Thoracic aorta (tissue), 2 donors: Measurements from ENCODE around the gene PLEKHO2. TPM values are rescaled to one million over a fixed set of nuclear protein-coding genes. Genes with fewer than 3 reads are reported as not detected.

ENCODE experiments used
- ATAC-seq: fragments of 150-250 bp; one replicate; pipeline ENCODE4 v1.8.0; 2017; ENCODE audit warnings: low read depth; ENCODE audit not compliant: insufficient number of reproducible peaks, low FRiP score
- DNase-seq: peaks from one replicate; pipeline ENCODE4 v3.0.0-alpha.2; 2020; ENCODE audit warnings: low spot score
- H3K27ac ChIP-seq, 2 donors: fragments of 200-600 bp; sonication (generic); 1 replicate in 1 of 2; 2 replicates in 1 of 2; pipeline ENCODE4 v1.5.1; 2016; ENCODE audit warnings: mild to moderate bottlenecking in 2 of 2, moderate library complexity in 2 of 2
- H3K27me3 ChIP-seq: fragments of 200-600 bp; sonication (generic); replicated peaks from 2 replicates; pipeline ENCODE4 v1.6.0; 2016; ENCODE audit warnings: mild to moderate bottlenecking; ENCODE audit not compliant: insufficient read depth
- H3K36me3 ChIP-seq: fragments of 200-600 bp; sonication (generic); one replicate; pipeline ENCODE4 v1.5.1; 2016
- H3K4me1 ChIP-seq, 2 donors: fragments of 200-600 bp; sonication (generic); 1 replicate in 1 of 2; 2 replicates in 1 of 2; pipeline versions ENCODE4 v1.5.1 to v1.6.0; 2016; ENCODE audit warnings: low read depth in 2 of 2, mild to moderate bottlenecking in 1 of 2; ENCODE audit not compliant: control insufficient read depth in 1 of 2
- H3K4me3 ChIP-seq: fragments of 200-600 bp; sonication (generic); 2 replicates; pipeline ENCODE4 v1.5.1; 2016; ENCODE audit warnings: mild to moderate bottlenecking
- H3K9me3 ChIP-seq: fragments of 200-600 bp; sonication (generic); 2 replicates; pipeline ENCODE4 v1.5.1; 2016
- total RNA-seq, 2 donors: library from RNA; depleted of rRNA; stranded (reverse); fragments of >200 nt; gene quantifications; one replicate each; pipeline versions ENCODE4 v1.1.0 to v1.2.3, GENCODE V29; 2016
- TF ChIP-seq, protein P1 (sequence below): fragments of 200-600 bp; sonication (generic); IDR thresholded peaks from one replicate; pipeline ENCODE4 v1.5.1; 2019; ENCODE audit warnings: antibody characterized with exemption

Gene PLEKHO2
- total RNA-seq, 2 donors from 2014 or later, result 50.0 to 53.8 TPM

DNA sequence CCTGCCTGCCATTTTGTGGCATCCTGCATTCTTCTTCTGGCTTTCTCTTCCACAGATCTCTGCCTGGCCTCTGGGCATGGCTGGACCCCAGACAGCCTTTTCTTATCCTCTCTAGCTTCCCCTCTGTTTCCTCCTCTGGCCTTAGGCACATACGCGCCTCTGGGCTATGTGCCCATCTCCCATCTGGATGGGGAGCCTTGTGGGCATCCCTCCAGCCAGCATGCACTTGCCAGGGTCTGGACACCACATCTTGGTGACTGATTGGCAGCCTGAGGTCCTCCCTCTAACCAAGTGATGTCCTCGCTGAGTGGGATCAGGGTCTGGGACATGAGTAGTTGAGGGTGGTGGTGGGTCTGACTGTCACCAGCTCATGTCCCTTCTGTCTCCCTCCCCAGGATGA lies 12.8 kb downstream of the PLEKHO2 start:
- no peaks in the 10 kb centered on the region for H3K27me3 ChIP-seq
- H3K4me1 ChIP-seq, result peaks cover 48 to 69% of the 10 kb centered on the region in 2 donors
- DNase-seq (no peak), ATAC-seq (no peak)
- H3K4me3 ChIP-seq, result no peak overlapping the region
- H3K9me3 ChIP-seq, result no peaks in the 10 kb centered on the region
- peak overlapping the region in 1 of 2 donors; percentile 97 for H3K27ac ChIP-seq
- TF ChIP-seq, protein P1, sequence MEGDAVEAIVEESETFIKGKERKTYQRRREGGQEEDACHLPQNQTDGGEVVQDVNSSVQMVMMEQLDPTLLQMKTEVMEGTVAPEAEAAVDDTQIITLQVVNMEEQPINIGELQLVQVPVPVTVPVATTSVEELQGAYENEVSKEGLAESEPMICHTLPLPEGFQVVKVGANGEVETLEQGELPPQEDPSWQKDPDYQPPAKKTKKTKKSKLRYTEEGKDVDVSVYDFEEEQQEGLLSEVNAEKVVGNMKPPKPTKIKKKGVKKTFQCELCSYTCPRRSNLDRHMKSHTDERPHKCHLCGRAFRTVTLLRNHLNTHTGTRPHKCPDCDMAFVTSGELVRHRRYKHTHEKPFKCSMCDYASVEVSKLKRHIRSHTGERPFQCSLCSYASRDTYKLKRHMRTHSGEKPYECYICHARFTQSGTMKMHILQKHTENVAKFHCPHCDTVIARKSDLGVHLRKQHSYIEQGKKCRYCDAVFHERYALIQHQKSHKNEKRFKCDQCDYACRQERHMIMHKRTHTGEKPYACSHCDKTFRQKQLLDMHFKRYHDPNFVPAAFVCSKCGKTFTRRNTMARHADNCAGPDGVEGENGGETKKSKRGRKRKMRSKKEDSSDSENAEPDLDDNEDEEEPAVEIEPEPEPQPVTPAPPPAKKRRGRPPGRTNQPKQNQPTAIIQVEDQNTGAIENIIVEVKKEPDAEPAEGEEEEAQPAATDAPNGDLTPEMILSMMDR, result no peak
- peaks cover 18% of the 10 kb centered on the region for H3K36me3 ChIP-seq

DNA sequence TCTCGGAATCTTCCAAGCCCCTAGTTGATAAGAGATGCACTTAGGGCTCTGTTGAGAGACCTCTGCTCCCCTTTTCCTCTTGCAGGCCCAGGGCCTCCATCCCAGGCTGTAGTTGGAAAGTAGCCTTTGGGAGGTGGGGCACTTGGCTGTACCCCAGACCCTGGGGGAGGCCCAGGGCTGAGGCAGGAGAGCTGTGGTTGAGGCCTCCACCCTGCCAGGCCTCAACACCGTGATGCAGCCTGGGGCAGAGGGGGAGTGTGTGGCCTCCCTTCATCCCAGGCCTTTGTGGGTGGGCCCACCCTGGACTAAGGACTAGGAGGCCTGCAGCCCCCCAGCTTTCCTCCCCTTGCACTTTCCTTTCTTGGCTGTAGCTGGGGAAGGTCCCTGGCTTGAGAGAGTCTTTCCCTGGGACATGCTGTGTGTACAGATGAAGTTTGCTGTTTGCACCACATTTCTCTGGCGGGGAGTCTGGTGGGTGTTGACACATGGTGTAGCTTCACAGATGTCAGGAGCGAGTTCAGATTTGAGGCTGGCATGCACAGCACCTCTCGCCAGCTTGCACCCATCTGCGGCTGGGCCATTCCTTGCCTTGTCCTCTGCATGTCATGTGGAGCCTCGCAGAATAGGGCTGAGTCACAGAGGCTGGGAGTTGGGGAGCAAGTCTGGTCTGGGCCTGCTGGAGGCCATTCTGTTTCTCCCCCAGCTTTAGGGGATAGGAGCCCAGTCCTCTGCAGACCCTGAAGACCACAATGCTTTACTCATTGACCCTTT lies 13.7 kb downstream of the PLEKHO2 start:
- Histone ChIP-seq H3K27ac (peak overlapping the region; percentile 86 to 97), H3K4me3 (no peak overlapping the region), H3K27me3 (no peaks in the 10 kb centered on the region), H3K9me3 (no peaks in the 10 kb centered on the region), H3K4me1 (peaks cover 48 to 69% of the 10 kb centered on the region in 2 donors), H3K36me3 (peaks cover 19% of the 10 kb centered on the region)
- ATAC-seq (no peak), DNase-seq (no peak)
- TF ChIP-seq, protein P1, result no peak

DNA sequence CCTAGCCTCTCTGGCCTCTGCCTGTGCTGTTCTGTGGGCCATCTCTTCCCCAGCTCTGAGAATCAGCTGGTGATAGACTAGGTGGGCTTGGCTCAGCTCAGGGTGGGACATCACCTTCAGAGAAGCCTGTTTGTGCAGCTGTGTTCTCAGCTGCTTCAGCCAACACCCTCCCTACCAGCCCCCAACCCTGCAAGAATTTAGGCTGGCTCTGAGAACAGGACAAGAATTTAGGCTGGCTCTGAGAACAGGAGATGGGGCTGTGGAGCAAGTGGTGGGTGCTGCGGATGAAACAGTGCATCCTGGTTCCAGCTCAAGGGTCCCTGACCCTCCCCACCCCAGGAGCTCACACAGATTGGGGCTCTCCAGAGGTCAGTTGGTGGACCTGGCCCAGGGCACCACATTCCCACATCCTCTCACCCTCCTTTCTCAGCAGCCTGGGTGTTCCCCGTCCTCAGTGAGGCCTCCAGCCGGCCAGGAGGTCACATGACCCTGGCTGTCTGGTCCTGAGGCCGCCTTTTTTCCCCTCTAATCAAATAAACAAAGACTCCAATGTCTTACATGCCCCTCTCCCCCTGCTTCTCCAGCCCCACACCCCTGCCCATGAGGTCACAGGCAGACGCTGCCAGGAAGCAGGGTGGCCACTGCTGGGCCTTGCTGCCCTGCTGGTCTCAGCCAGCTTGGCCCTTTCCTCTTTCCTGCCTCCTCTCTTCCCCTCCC lies 14.9 kb downstream of the PLEKHO2 start:
- TF ChIP-seq, protein P1, result no peak
- no peak for DNase-seq
- H3K36me3 ChIP-seq, result peaks cover 27% of the 10 kb centered on the region
- H3K4me3 ChIP-seq, result no peak overlapping the region
- H3K27me3 ChIP-seq, result no peaks in the 10 kb centered on the region
- no peaks in the 10 kb centered on the region for H3K9me3 ChIP-seq
- ATAC-seq, result no peak
- peak overlapping the region; percentile 86 to 97 for H3K27ac ChIP-seq
- peaks cover 41 to 57% of the 10 kb centered on the region in 2 donors for H3K4me1 ChIP-seq

DNA sequence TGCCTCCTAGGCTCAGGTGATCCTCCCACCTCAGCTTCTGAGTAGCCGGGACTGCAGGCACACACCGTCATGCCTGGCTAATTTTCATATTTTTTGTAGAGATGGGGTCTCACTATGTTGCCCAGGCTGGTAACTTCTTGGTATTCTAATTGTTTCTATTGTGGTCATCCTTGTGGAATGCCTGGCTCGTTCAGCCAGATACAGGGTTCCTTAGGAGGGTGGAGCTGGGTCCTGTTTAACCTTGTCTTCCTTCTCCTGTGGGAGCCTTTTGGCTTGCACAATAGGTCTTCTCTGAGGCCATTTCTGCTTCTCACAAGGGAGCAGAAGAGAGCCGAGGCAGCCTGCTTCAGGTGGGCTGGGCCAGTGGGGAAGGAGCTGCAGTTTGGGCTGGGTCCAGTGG lies 15.7 kb downstream of the PLEKHO2 start:
- TF ChIP-seq, protein P1, result no peak
- Histone ChIP-seq H3K9me3 (no peaks in the 10 kb centered on the region), H3K27ac (peak overlapping the region; percentile 86 to 97), H3K27me3 (no peaks in the 10 kb centered on the region), H3K4me3 (no peak overlapping the region), H3K36me3 (peaks cover 27% of the 10 kb centered on the region), H3K4me1 (peaks cover 41 to 51% of the 10 kb centered on the region in 2 donors)
- DNase-seq (no peak), ATAC-seq (no peak)

DNA sequence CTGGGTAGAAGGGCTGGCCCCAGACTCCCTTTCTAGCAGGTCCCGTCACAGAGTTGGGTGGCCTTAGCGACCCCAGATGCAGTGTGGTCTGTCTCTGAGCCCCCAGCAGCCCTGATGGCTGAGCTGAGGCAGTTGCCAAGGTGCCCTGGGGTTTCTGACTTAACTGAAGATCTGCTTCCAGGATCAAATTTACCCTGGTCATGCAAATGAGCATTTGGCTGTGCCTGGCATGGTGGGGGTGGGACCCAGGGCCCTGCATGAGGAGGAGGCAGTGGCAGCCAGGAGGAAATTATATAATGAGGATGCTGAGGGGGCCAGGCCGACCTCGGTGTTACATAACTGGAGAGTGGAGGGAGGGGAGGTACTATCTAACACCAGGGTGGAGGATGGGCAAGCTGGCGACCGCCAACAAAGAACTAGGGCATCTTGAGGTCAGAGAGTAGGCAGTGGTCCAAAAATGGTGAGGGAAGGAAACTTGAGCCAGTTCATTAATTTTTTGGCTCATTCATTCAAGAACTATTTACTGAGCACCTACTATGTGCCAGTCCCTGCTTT lies 16.4 kb downstream of the PLEKHO2 start:
- peaks cover 41 to 51% of the 10 kb centered on the region in 2 donors for H3K4me1 ChIP-seq

More for the DNA sequence above, 16.4 kb downstream of the PLEKHO2 start:
- TF ChIP-seq, protein P1, result no peak
- no peak for DNase-seq
- no peaks in the 10 kb centered on the region for H3K27me3 ChIP-seq
- no peak for ATAC-seq
- no peaks in the 10 kb centered on the region for H3K9me3 ChIP-seq
- peaks cover 27% of the 10 kb centered on the region for H3K36me3 ChIP-seq
- no peak overlapping the region for H3K4me3 ChIP-seq
- peak overlapping the region; percentile 86 to 97 for H3K27ac ChIP-seq
